SKM-1 (cell line): ENCODE measurements around the gene LTBP2.

Source experiments
- DNase-seq: peaks from one replicate; lab custom pipeline; 2025; ENCODE audit not compliant: unreplicated experiment; lab: John Stamatoyannopoulos, UW

The LTBP2 gene

DNA sequence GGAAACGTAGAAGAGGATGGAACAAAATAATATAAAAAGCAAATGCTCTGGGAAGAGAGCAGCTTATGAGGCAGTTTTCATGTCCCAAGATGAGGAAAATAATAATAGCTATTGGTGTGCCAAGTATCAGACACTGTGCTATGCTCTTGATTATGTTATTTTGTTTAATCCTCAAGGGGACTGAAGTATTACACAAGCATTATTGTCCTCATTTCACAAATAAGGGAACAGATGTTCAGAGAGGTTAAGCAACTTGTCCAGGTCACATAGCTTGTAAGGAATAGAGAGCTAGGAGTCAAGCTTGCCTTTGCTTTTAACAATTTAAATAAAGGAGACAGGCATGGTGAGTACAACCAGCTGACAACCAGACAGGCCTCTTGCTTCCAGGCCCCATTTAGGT lies 26.9 kb upstream of the LTBP2 start:
- DNase-seq: no peak

DNA sequence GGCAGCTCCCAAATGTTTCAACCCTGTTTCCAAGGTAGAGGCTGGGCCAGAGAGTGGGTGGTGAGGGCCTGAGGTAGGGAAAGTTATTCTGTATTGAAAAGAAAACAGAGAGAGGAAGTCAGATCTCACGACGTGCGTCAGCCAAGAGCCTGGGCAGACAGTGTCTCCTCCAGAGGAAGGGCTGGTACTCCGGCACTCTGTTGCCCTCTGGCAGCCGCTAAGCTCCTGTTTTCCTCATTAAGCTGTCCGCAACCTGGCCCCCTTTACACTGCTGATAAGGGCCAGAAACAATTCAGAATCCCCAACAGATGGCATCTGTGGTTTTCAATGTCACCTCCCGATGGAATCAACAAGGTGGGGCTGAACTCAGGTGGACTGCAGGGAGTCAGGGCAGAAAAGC lies 26.0 kb upstream of the LTBP2 start:
- no peak for DNase-seq

DNA sequence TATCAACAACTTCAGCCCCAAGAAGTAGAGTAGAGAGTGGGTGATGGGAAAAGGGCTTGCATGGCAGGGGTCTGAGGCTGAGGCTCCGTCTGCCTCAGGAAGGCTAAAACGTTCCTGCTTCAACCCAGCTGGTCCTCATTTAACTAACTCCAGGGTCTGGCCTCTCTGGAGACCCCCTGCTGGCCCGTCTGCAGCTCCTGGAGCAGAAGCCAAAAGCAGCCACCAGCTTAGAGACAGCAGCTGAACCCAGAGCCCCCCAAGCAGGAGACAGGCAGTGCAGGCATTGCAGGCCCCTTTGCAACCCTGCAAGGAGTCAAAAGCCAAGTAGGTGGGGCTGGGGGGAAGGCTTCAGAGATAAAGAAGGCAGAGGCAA lies 25.1 kb upstream of the LTBP2 start:
- DNase-seq: no peak

DNA sequence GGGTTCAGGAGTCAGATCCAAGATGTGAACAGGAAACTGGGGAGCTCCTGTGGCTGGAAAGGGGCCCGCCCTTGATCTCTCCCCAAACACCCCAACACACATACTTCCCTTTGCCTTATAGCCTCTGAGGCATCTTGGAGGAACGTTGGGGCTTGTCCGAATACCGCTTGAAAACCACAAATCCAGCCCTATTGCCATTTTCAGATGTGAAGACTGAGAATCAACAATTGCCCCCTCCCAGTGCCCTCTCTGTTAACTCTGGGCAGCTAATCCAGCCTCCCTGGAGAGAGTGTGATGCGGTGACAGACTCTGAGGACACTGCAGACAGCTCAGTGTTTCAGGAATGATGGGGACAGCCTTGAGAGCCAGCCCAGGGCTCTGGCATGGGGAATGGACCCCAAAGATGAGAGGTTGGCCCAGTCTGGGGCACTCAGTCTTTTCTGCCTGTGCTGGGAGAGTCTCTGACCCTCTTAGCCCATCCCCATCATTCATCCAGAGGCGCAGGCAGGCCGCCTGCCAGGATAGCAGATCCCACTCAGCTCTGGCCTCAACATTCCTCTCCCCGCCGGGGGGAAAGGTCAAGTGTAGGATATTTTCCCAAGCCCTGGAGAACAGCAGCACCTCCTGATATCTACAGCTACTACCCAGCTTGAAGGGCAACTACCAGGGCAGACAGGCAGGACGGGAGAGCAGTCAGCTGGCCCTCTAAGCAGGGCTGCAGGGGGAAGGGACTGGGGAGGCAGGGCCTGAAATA lies 24.6 kb upstream of the LTBP2 start:
- no peak for DNase-seq

DNA sequence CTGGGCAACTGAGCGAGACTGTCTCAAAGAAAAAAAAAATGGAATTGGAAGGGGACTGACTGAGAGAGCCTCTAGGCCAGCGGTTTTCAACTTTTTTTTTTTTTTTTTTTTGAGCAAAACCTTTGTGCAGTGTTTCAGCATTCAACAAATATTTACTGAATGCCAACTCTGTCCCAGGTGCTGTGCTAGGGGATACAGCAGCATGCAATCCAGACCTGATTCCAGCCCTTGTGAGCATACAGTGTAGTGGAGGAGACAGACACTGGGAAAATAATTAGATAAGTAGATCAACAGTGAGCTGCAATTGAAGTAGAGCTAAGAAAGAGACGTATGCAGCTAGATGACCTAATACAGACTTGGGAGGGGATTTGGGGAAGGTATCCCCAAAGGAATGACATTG lies 23.8 kb upstream of the LTBP2 start:
- DNase-seq: no peak

DNA sequence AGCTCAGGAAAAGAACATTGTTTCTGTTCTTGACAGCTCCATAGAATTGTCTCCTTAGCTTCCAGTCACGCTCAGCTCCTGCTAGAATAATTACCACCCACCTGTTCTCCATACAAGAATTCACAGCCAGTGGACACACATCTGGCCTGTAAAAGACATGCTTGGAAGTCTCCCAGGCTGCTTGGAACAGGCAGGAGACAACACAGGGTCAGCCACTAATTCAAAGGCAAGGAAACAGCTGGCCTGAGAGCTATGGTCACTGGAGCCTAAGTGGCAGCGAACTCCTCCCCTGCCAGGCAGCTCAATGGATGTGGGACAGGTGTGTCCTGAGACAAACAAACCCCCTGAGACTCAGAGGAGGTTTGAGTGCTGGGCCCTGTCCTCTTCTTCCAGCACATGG lies 22.9 kb upstream of the LTBP2 start:
- DNase-seq: no peak

DNA sequence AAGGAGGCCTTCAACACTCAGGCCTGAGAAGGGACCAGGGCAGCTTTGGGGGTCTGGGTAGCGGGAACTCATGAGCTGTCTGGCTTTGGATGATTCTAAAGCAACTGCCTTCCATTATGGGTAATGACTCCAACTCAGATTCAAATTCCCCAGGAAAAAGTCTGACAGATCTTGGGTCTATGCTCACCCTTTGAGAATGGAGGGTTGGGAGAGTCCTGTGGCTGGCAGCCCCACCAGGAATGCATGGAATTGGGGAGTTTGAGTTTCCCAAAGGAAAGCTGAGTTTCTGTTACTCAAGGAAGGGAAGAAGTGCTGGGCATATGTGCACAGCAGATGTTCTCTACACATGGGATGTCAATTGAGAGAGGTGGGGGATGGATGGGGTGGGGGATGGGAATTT lies 22.4 kb upstream of the LTBP2 start:
- DNase-seq: no peak

DNA sequence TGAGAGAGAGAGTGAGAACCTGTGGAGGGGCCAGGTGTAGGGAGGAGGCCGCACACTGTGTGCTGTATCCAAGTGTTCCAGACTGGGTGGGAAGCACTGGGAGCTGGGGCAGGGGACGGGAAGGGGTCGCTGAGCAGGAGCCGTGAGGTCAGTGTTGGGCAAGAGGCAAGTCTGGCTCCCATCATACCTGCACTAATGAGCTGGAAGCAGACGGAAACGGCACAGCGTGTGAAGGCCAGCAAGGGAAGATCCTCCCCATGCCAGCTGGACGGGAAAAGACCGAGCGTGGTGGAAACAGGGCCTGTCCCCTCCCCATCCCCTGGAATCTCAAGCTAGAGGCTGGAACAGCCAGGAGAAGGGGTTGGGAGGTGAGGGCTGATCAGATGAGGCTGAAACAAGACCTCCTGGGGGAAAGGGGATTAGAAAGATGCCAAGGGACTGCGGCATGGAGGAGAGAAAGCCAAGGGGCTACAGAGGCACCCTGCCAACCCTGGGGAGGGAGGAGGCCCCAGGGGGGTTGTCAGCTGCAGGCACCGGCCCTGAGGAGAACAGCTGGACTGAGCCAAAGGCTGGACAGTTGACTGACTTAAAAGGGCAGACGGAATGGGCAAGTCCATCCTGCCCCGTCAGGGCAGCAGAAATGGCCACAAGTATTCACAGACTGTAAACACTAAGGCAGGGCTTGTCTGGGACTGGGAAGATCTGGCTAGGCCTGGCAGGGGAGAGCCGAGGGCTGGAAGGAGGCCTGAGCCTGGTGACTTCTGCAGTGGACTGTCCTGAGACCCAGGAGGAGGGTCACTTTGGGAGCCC lies 19.0 kb upstream of the LTBP2 start:
- no peak for DNase-seq

DNA sequence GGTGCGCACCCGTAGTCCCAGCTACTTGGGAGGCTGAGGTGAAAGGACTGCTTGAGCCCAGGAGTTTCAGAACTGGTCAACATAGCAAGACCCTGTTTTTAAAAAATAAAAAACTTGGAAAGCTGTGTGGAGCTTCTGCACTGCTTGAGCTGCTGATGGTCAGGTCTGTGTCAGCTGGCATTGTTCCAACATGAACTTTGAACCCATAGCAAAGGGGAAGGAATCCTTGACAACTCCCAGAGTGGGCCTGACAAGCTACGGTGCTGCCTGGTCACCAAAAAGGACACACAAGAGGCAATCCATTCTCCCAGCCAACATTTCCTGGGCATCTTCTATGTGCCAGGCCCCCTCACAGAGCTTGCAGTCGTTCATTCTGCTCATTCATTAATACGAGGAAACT lies 16.4 kb upstream of the LTBP2 start:
- DNase-seq: no peak

DNA sequence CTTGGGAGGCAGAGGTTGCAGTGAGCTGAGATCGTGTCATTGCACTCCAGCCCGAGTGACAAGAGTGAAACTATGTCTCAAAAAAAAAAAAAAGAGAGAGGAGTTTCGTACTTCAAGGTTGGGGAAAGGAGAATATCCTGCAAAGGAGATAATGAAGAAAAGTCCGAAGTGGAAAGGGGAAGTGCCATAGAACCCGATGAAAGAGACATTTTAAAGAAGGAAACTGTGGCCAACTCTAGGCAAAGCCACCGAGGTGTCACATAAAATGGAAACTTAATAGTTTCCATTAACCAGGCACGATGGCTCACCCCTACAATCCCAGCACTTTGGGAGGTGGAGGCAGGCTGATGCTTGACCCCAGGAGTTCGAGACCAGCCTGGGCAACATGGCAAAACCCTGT lies 15.0 kb upstream of the LTBP2 start:
- DNase-seq: peak; percentile 54

DNA sequence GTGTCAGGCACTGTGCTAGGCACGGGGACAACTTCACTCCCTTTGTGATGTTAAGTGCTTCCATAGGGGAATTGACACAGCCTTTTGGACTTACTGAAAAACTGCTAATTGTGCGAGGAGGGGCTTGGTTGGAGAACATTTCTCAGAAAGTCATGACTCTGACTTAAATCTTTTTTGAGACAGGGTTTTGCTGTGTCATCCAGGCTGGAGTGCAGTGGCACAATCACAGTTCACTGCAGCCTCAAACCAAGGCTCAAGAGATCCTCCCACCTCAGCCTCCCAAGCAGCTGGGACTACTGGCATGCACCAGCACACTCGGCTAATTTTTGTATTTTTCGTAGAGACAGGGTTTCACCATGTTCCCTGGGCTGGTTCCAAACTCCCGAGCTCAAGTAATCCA lies 10.2 kb upstream of the LTBP2 start:
- DNase-seq: no peak

DNA sequence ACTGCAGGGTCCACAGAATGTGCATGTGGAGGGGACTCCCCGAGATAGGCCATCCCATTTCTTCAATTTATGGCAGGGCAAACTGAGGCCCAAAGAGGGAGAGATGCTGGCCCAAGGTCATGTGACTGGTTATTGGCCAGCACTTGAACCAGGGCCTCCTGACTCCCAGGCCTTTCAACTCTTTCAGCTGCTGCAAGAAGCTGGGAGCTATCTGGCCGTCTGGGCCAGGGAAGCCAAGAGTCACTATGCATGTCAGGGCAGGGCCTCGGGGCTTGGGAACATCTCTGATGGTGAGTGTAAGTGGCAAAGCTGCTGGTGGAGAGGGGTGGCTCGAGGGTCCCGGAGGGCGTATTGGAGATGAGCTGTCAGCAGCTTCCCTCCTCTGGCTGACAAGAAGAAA lies 9.5 kb upstream of the LTBP2 start:
- DNase-seq: no peak

DNA sequence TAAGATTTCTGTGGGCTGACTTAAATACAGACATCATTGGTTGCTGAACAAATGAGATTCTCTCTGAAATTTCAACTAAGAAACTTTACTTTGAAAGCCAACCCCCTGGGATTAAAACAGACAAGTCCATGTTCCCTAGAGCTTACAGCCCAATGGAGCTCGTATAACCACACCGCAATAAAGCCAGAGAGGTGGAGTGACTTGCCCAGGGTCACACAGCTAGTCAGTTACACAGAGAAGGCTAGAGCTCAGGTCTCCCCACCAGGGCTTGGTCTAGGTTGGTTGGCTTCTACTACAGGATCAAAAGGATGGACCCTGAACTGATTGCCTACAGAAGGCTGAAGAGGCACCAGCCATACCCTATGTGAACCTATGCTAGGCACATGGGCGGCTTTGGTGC lies 8.9 kb upstream of the LTBP2 start:
- no peak for DNase-seq

DNA sequence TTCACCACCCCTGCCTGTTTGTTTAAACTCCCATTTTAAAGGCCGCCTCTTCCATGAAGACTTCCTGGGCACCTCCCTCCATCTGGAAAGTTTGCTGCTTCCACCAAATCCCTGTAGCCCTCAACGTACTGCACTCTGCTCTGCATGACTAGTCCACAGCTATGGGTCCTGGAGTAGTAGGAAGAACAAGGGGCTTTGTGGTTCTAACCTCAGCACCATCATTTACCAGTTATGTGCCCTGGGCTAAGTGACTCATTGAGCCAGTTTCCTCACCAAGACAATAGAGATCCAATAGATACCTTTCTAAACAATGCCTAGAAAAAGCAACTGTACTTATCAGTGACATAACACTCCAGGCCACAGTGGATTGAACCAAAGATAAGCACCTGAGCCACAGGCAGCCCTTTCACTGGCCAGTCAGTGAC lies 8.5 kb upstream of the LTBP2 start:
- no peak for DNase-seq

DNA sequence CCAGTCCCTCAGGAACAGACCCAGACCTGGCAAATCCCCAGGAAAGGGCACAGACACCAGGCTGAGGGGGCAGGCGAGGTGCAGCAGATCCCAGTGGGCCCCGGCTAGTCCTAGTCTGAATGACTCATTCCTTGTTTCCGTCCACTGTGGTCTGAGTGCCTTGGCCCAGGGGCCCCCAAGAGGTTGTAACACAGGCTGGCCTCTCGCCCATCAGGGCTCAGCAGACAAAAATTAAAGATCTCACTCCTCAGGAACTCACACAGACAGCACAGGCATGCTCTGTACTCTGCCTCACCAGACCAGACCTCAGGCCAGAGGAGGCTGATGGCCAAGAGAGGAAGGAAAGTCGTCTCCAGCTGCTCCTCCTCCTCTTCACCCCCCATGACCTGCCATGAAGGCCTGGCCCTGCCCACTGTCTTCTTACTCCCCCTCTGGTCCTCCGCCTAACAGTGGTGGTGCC lies 7.7 kb upstream of the LTBP2 start:
- DNase-seq: no peak

DNA sequence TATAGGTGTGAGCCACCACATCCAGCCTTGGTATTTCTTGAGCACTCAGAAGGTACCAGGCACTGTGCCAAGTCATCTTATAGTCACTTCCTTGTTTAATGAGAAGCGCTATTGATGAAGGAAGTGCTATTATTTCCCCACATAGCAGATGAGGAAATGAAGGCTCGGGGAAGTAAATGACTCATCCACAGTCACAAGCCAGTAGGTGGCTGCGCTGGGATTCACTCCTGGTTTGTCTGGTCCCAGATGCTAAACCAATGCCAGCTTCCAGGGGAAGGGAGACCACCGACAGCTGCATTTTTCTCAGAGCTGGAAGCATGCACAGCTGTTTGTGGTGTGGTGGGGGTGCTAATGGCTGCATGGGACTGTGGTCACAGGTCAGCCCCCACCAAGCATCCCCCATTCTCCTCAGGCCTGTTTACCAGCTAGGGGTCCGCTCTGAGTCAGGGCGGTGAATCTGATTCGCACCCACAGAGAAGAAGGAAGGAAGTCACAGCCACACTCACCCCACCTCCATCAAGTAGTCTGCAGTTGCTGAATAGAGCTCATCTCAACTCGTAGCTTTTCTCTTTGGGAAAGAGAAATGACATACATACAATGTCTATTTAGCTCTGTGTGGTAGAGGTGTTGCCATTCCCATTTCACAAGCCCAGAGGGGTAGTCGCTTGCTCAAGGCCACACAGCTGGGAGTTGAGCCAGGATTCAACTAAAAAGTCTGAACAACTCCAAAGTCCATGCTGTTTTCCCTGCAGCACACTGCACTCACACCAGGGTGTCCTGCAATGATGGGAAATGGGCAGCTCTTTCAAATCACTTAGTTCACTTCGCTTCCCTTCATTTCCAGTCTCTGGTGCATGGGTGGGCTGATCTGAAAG lies 6.3 kb upstream of the LTBP2 start:
- peak; percentile 53 for DNase-seq

DNA sequence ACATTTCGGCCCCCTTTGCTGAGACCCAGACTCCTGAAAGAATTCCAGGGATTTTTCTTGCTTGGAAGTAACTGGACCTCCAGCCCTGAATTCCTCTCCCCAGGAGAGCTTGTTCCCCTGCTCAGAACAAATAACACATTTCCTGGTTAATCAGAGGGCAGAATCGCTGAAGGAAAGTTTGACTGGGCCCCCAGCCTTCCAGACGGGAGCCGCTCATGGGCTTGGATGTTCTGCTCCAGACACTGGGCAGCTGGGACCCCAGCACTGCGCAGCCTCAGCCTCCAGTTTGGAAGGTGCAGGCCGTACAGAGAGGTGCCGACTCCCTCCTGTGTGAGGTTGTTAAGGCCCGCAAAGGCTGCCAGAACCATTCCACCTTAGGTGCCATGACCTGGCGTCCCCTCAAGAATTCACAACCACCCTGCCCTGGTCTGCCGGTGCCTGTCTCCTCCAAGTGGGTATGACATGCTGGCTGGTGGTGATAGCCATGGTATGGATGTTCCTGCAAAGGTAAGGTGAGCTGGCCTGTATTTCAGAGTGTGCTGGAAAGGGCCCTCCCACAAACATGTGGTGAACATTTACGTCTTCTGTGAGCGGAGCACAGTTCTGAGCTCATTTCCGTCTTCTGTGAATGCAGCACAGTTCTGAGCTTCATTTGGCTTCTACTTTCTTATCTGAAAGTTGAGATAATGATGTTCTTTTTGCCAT lies 5.1 kb upstream of the LTBP2 start:
- DNase-seq: no peak

DNA sequence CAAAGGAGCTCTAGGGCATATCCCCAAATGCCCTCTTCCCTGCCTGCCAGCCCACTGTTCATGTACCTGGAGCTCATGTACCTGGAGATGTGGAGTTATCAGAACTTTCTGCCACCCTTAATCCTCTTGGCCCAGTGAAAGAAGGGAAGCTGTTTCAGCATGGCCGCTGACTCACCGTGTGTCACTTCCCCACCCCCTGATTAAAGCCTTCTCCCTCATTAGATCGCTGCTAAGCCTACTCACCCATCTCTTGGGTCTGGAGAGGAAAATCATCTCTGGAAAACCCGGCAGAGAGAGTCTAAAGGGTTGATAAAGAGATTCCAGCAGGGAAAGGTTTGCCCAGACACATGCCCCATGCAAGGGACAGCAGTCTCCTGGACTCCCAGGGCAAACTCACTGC lies 4.5 kb upstream of the LTBP2 start:
- DNase-seq: no peak

DNA sequence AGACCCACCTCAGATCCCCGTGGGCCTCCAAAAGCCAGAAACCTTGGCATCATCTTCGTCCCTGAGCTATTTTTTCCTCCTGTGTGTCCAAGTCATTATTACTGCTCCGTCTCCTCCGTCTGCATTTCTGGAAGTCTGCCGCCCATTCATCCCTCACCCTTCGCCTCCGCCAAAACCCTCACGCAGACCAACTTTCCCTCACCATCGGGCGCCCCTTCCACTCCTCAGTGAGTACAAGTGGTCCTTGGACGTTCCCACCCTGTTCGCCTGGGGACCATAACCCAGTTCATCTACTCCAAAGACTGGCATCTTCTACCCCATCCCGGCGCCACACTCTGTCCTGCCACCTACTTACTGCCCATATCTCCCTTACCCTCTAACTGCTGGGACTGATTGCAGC lies 3.7 kb upstream of the LTBP2 start:
- no peak for DNase-seq

DNA sequence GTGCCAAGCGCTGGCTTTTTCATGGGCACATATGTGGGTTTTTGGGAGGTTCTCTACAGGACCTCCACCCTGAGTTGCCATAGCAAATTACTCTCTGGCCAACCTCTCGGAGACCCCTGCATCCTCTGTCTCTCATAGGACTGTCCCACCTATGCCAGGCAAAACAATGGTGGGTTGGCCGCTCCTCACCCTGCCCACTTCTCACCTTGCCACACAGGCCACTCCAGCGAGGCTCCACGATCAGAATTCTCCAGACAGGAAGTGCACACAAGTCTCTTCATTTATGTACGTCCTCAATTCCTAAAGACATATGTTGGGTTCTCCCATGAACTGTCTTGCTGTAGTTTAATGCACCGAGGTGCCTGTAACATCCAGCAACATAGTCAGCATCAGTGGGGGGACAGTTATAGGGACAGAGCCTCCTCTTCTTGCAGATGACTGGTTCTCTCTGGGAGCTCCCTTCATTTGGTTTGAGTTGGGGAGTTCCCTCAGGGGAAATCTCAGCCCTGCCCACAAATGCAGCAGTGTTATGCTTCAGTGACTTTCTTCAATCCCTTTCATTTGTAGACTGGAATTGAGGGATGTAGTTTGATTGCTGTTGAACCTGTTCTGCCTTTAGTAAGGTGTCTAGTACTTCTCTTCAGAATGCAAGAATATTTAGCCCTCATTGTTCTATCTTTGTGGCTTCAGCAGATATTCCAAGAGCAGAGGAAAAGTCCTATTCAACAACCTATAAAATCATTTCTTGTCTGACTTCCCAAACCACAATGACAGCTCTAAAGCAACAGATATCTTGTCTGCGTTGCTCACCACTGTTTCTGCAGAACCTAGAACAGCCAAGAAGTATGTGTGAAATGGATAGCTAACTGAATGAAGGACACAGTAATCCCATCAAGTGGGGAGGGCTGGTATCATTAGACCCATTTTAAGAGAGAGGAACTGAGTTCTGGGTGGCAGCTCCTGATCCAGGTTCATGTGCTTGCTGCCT lies 2.8 kb upstream of the LTBP2 start:
- DNase-seq: no peak
